ENCODE measurements around the gene F10. TPM values are rescaled to one million over a fixed set of nuclear protein-coding genes. Genes with fewer than 3 reads are reported as not detected.

F10 gene
- total RNA-seq, 2 experiments from 2014 or later = not detected

GRCh38 chr13:113083022-113083373 lies 39.6 kb upstream of the F10 start:
- no peak for DNase-seq
- no peaks in the 10 kb centered on the region for H3K9me3 Mint-ChIP-seq
- no peak overlapping the region for H3K27ac Mint-ChIP-seq
- H3K36me3 Mint-ChIP-seq = no peaks in the 10 kb centered on the region
- H3K4me3 Mint-ChIP-seq = no peak overlapping the region
- no peaks in the 10 kb centered on the region for H3K27me3 Mint-ChIP-seq
- H3K4me1 Mint-ChIP-seq = no peaks in the 10 kb centered on the region

- Mint-ChIP-seq H3K27me3 (no peaks in the 10 kb centered on the region), H3K9me3 (no peaks in the 10 kb centered on the region), H3K4me3 (no peak overlapping the region), H3K27ac (no peak overlapping the region), H3K36me3 (no peaks in the 10 kb centered on the region), H3K4me1 (no peaks in the 10 kb centered on the region)
- no peak for DNase-seq
Measured at GRCh38 chr13:113083402-113084061, 39.1 kb upstream of the F10 start.

GRCh38 chr13:113084094-113084942 lies 38.3 kb upstream of the F10 start:
- no peaks in the 10 kb centered on the region for H3K27me3 Mint-ChIP-seq
- DNase-seq = no peak
- H3K36me3 Mint-ChIP-seq = no peaks in the 10 kb centered on the region
- H3K4me3 Mint-ChIP-seq = no peak overlapping the region
- no peak overlapping the region for H3K27ac Mint-ChIP-seq
- no peaks in the 10 kb centered on the region for H3K9me3 Mint-ChIP-seq
- no peaks in the 10 kb centered on the region for H3K4me1 Mint-ChIP-seq

DNA sequence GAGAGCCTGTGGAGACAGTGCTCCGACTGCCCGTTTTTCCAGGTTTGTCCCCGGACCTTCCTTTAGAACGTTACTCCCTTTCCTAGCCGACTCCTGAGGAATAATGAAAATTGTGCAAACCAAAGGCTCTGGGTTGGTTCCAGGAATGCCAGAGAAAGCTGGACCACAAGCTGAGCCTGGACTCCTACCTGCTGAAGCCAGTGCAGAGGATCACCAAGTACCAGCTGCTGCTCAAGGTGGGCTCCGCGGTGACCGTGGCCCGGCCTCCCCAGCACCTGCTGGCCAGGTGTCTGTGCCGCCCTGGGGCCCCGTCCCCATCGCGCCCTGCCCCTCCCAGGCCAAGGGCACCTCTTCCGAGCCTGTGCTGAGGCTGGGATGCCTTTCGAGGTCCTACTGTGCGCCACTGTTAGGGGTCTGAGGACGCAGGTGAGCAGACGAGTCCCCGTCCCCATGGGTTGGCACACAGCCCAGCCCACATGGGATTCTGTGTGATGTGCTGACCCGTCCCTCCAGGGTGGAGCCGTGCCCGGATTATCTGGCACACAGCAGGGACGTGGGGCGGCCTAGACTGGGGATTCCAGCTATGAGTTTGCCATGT lies 37.6 kb upstream of the F10 start:
- Mint-ChIP-seq H3K4me3 (no peak overlapping the region), H3K27me3 (no peaks in the 10 kb centered on the region), H3K4me1 (no peaks in the 10 kb centered on the region), H3K36me3 (no peaks in the 10 kb centered on the region), H3K9me3 (no peaks in the 10 kb centered on the region), H3K27ac (no peak overlapping the region)
- no peak for DNase-seq

DNA sequence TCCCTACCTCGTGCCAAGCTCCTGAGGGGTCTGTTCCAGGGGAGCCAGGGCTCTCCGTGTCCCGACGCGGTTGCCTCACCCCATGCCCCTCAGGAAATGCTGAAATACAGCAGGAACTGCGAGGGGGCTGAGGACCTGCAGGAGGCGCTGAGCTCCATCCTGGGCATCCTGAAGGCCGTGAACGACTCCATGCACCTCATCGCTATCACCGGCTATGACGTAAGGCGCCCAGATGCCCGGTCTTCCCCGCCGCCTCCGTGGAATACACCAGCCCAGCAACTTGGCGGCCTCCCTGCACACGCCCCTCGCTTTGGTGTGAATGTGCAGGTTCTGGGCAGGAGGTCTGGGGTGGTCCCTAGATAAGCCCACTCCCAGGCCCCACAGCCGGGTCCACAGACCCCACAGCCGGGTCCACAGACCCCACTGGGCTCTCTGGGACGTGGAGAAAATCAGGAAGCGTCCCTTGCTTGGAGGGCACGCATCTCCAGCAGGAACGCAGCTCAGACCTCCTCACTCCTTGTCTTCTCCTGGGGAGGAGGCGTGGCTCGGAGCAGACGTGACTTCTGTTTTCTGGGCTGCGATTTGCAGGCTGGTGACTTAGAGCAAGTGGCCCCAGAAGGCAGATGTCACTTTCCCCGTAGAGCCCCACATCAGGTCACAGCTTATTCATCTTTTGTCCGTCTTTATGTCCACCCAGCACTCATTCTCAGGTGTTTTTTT lies 36.4 kb upstream of the F10 start:
- H3K27ac Mint-ChIP-seq = no peak overlapping the region
- no peaks in the 10 kb centered on the region for H3K4me1 Mint-ChIP-seq
- H3K4me3 Mint-ChIP-seq = no peak overlapping the region
- no peak for DNase-seq
- no peaks in the 10 kb centered on the region for H3K27me3 Mint-ChIP-seq
- H3K9me3 Mint-ChIP-seq = no peaks in the 10 kb centered on the region
- H3K36me3 Mint-ChIP-seq = no peaks in the 10 kb centered on the region

DNA sequence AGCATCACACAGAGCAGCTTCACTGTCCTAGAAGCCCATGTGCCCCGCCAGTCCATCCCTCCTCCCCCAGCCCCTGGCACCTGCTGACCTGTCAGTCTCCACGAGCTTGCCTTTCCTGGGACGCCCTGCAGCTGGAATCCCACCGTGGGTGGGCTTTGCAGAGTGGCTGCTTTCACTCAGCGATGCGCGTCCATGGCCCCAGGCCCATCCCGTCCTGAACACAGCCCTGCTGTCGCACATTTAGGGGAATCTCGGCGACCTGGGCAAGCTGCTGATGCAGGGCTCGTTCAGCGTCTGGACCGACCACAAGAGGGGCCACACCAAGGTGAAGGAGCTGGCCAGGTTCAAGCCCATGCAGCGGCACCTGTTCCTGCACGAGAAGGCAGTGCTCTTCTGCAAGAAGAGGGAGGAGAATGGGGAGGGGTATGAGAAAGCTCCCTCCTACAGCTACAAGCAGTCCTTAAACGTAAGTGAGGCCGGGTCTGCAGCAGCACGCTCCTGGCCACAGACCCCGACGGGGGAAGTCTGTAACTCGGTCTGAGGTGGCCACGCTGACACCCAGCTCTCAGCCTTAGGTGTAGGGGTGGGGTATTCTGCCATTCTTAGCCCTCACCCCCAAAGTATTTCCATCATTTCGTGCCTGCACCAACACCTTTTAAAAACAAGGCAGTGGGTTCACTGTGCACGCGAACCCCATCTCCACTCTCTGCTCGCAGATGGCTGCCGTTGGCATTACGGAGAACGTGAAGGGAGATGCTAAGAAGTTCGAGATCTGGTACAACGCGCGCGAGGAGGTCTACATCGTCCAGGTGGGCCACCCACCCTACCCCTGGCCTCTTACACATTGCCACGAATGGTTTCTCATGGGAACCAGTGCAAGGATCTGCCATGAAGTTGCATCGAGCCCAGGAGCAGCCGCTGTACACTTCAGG lies 35.3 kb upstream of the F10 start:
- Mint-ChIP-seq H3K27ac (no peak overlapping the region), H3K4me1 (no peaks in the 10 kb centered on the region), H3K9me3 (no peaks in the 10 kb centered on the region), H3K4me3 (no peak overlapping the region), H3K27me3 (no peaks in the 10 kb centered on the region), H3K36me3 (no peaks in the 10 kb centered on the region)
- no peak for DNase-seq

DNA sequence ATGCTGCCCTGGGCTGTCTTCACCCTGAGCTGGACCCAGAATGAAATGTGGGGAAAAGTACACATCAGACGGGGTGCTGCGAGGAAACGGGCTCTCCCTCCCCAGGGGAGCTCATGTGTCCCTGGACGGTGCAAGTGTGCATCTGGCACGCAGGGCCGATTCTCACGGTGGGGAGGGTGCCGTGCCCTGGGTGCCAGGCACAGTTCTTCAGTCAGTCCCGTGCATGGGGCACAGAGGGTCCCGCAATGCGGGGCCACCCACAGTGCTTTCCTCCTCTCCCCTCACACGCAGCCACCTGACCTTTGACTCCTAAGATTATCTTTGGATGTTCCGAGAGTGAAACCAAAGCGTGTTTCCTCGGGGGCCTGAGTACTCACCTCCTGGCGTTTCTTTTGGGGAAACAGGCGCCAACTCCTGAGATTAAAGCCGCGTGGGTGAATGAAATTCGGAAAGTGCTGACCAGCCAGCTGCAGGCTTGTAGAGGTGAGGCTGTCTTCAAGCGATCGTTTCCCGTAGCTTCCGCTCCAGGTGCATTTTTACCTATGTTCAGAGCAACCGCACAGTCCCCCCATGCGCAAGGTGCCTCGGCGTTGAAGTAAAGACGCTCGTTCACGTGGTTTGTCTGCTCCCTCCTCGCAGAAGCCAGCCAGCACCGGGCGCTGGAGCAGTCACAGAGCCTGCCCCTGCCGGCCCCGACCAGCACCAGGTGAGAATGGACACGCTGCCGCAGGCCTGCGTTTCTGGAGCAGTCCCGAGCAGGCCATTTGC lies 34.5 kb upstream of the F10 start:
- H3K27me3 Mint-ChIP-seq = no peaks in the 10 kb centered on the region
- H3K4me3 Mint-ChIP-seq = no peak overlapping the region
- no peaks in the 10 kb centered on the region for H3K36me3 Mint-ChIP-seq
- H3K27ac Mint-ChIP-seq = no peak overlapping the region
- no peaks in the 10 kb centered on the region for H3K9me3 Mint-ChIP-seq
- no peaks in the 10 kb centered on the region for H3K4me1 Mint-ChIP-seq
- DNase-seq = no peak

DNA sequence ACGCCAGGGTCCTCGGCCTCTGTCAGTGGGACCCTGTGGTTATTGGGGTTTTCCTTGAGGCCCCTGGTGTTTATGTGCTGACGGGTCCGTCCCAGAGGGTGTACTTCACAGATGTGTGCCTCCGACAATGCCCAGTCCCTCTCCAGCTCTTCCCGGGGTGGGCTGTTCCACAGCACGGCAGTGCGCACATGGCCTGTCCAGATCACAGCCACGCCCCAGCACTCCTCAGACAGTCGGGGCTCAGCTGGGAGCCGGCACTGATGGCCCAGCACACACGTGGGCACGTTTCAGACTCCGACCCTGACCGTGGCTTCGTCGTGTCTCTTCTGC lies 33.9 kb upstream of the F10 start:
- Mint-ChIP-seq H3K27me3 (no peaks in the 10 kb centered on the region), H3K27ac (no peak overlapping the region), H3K4me1 (no peaks in the 10 kb centered on the region), H3K36me3 (no peaks in the 10 kb centered on the region), H3K4me3 (no peak overlapping the region), H3K9me3 (no peaks in the 10 kb centered on the region)
- DNase-seq = no peak

DNA sequence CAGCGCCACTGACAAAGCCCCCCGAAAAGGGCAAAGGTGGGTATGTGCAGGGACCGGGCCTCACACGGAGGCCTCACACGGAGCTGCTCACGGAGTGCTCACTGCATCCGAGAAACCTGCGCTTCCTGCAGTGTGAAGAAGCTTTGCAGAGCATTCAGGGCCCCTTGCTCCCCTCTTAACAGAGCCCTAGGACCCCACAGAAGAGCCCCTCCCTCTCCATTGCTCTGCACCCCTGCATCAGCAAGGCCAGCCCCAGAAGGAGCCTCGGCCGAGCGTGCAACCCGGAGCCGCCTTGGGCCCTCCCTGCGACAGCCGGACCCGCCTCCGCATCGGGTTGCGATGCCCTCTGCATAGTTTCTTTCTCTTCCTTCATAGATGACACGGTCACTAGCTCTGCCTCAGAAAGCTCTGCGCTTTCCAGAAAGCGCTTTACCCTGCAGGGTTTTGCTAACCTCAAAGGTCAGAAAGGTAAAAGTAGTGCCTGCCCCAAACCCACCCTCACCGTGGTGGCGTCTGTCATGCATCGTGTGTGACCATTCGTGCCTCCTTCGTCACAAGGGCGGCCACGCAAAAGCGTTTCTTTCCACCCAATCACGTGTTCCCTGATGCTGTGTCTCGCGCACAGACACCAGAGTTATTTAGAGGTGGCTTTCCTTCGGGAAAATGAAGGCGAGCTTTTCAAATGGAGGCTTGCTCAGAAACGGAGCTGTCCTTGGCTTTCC lies 32.7 kb upstream of the F10 start:
- Mint-ChIP-seq H3K9me3 (no peaks in the 10 kb centered on the region), H3K4me1 (no peaks in the 10 kb centered on the region), H3K27me3 (no peaks in the 10 kb centered on the region), H3K27ac (no peak overlapping the region), H3K4me3 (no peak overlapping the region), H3K36me3 (no peaks in the 10 kb centered on the region)
- no peak for DNase-seq

- Mint-ChIP-seq H3K27me3 (no peaks in the 10 kb centered on the region), H3K4me1 (no peaks in the 10 kb centered on the region), H3K9me3 (no peaks in the 10 kb centered on the region), H3K4me3 (no peak overlapping the region), H3K27ac (no peak overlapping the region), H3K36me3 (no peaks in the 10 kb centered on the region)
- no peak for DNase-seq
Measured at GRCh38 chr13:113090415-113090770, 32.2 kb upstream of the F10 start.

DNA sequence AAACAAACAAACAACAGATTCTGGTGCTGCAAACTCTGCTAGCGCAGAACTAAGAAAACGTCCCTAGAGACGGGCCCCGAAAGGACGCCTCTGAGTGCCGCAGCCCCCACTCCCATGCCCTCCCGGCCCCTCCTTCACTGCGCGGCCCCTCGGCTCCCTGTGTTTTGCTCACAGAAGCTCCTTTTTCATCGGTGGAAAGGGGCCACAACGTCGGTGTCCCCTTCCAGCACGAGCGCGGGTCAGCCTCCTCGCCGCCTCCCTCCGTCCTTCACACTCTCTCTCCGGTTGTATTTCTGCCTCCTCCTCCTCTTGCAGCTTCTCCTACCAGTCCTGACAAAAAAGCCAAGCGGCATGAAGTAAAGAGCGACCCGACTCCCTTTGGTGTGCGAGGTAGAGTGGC lies 31.8 kb upstream of the F10 start:
- Mint-ChIP-seq H3K4me3 (no peak overlapping the region), H3K27ac (no peak overlapping the region), H3K36me3 (no peaks in the 10 kb centered on the region), H3K9me3 (no peaks in the 10 kb centered on the region), H3K4me1 (no peaks in the 10 kb centered on the region), H3K27me3 (no peaks in the 10 kb centered on the region)
- no peak for DNase-seq

- no peak for DNase-seq
- H3K27ac Mint-ChIP-seq = no peak overlapping the region
- H3K9me3 Mint-ChIP-seq = no peaks in the 10 kb centered on the region
- no peaks in the 10 kb centered on the region for H3K36me3 Mint-ChIP-seq
- no peak overlapping the region for H3K4me3 Mint-ChIP-seq
- H3K27me3 Mint-ChIP-seq = no peaks in the 10 kb centered on the region
- no peaks in the 10 kb centered on the region for H3K4me1 Mint-ChIP-seq
Measured at GRCh38 chr13:113091211-113091771, 31.3 kb upstream of the F10 start.

Measured in activated naive CD8-positive, alpha-beta T cell treated with anti-CD3 and anti-CD28 coated beads for 36 hours (primary cell).